H9 (cell line): Measurements from ENCODE around the gene SAA4. TPM values are rescaled to one million over a fixed set of nuclear protein-coding genes. Genes with fewer than 3 reads are reported as not detected.

Experiments used
- DNase-seq: peaks from one replicate; pipeline ENCODE4 v3.0.0-alpha.2; 2017
- H2AFZ ChIP-seq: one replicate; pipeline ENCODE4 v1.6.1; 2013; ENCODE audit warnings: mild to moderate bottlenecking, low read length, control low read depth, moderate library complexity
- H2AK5ac ChIP-seq: 2 replicates; pipeline ENCODE4 v1.6.1; 2013; ENCODE audit warnings: low read length, control low read depth, mixed read lengths; ENCODE audit not compliant: insufficient read length
- H2BK120ac ChIP-seq: one replicate; pipeline ENCODE4 v1.6.1; 2013; ENCODE audit warnings: low read depth, mild to moderate bottlenecking, low read length, control low read depth, inconsistent platforms; ENCODE audit not compliant: poor library complexity, severe bottlenecking
- H2BK12ac ChIP-seq: 2 replicates; pipeline ENCODE4 v1.6.1; 2013; ENCODE audit warnings: low read length, control low read depth, mixed read lengths, low read depth; ENCODE audit not compliant: insufficient read length
- H2BK15ac ChIP-seq: 2 replicates; pipeline ENCODE4 v1.6.1; 2013; ENCODE audit warnings: low read depth, low read length, control low read depth
- H2BK20ac ChIP-seq: one replicate; pipeline ENCODE4 v1.6.1; 2013; ENCODE audit warnings: low read depth, mild to moderate bottlenecking, low read length, control low read depth, inconsistent platforms; ENCODE audit not compliant: poor library complexity, severe bottlenecking
- H2BK5ac ChIP-seq: 2 replicates; pipeline ENCODE4 v1.6.1; 2013; ENCODE audit warnings: low read length, control low read depth, mixed read lengths; ENCODE audit not compliant: insufficient read length
- H3K14ac ChIP-seq: 2 replicates; pipeline ENCODE4 v1.6.1; 2013; ENCODE audit warnings: low read length, control low read depth; ENCODE audit not compliant: insufficient read depth
- H3K18ac ChIP-seq: 2 replicates; pipeline ENCODE4 v1.6.1; 2013; ENCODE audit warnings: low read depth, mild to moderate bottlenecking, mixed read lengths, low read length, control low read depth; ENCODE audit not compliant: insufficient read length
- H3K23ac ChIP-seq: 2 replicates; pipeline ENCODE4 v1.6.1; 2013; ENCODE audit warnings: low read length, control low read depth, mixed read lengths, low read depth; ENCODE audit not compliant: insufficient read length
- H3K23me2 ChIP-seq: 2 replicates; pipeline ENCODE4 v1.6.1; 2013; ENCODE audit warnings: low read depth, mild to moderate bottlenecking, mixed read lengths, low read length, control low read depth; ENCODE audit not compliant: insufficient read length, poor library complexity, severe bottlenecking
- H3K27ac ChIP-seq: 2 replicates; pipeline ENCODE4 v1.5.1; 2013; ENCODE audit warnings: low read length, control low read depth, mixed read lengths, low read depth; ENCODE audit not compliant: insufficient read length
- H3K27me3 ChIP-seq: 2 replicates; pipeline ENCODE4 v1.6.1; 2013; ENCODE audit warnings: low read length, control low read depth, inconsistent platforms; ENCODE audit not compliant: insufficient read depth
- H3K4ac ChIP-seq: 2 replicates; pipeline ENCODE4 v1.6.1; 2013; ENCODE audit warnings: low read depth, mild to moderate bottlenecking, control low read depth, inconsistent platforms, low read length, moderate library complexity
- H3K4me1 ChIP-seq: 2 replicates; pipeline ENCODE4 v1.6.1; 2013; ENCODE audit warnings: low read length, control low read depth, inconsistent platforms; ENCODE audit not compliant: insufficient read depth
- H3K4me2 ChIP-seq: 2 replicates; pipeline ENCODE4 v1.6.1; 2013; ENCODE audit warnings: low read length, control low read depth, mixed read lengths; ENCODE audit not compliant: insufficient read length, insufficient read depth
- H3K56ac ChIP-seq: 2 replicates; pipeline ENCODE4 v1.6.1; 2013; ENCODE audit warnings: low read depth, mild to moderate bottlenecking, mixed read lengths, low read length, control low read depth; ENCODE audit not compliant: insufficient read length
- H3K79me1 ChIP-seq: 2 replicates; pipeline ENCODE4 v1.6.1; 2013; ENCODE audit warnings: low read depth, mild to moderate bottlenecking, moderate library complexity, low read length, control low read depth, inconsistent platforms; ENCODE audit not compliant: insufficient read depth, poor library complexity, severe bottlenecking
- H3K79me2 ChIP-seq: 2 replicates; pipeline ENCODE4 v1.6.1; 2013; ENCODE audit warnings: low read length, control low read depth, inconsistent platforms; ENCODE audit not compliant: insufficient read depth
- H3K9ac ChIP-seq: 2 replicates; pipeline ENCODE4 v1.6.1; 2013; ENCODE audit warnings: low read length, control low read depth, mixed read lengths; ENCODE audit not compliant: insufficient read length; ENCODE audit errors: extremely low read depth
- H3K9me3 ChIP-seq: one replicate; pipeline ENCODE4 v1.6.1; 2013; ENCODE audit warnings: low read depth, low read length, inconsistent platforms; ENCODE audit not compliant: control insufficient read depth
- H3T11ph ChIP-seq: one replicate; pipeline ENCODE4 v1.6.1; 2013; ENCODE audit warnings: mild to moderate bottlenecking, low read length, control low read depth, inconsistent platforms
- H4K20me1 ChIP-seq: one replicate; pipeline ENCODE4 v1.6.1; 2013; ENCODE audit not compliant: control insufficient read depth, insufficient read length, insufficient read depth
- H4K5ac ChIP-seq: 2 replicates; pipeline ENCODE4 v1.6.1; 2013; ENCODE audit warnings: low read depth, mild to moderate bottlenecking, mixed read lengths, low read length, control low read depth; ENCODE audit not compliant: insufficient read length
- H4K8ac ChIP-seq: replicated peaks from 2 replicates; pipeline ENCODE4 v1.6.1; 2013; ENCODE audit warnings: low read length, control low read depth, mixed read lengths, low read depth; ENCODE audit not compliant: insufficient read length
- H4K91ac ChIP-seq: 2 replicates; pipeline ENCODE4 v1.6.1; 2013; ENCODE audit warnings: low read depth, mild to moderate bottlenecking, moderate library complexity, mixed read lengths, low read length, control low read depth; ENCODE audit not compliant: insufficient read length
- H3K27ac Mint-ChIP-seq, 3 experiments: 2 replicates in 2 of 3; 3 replicates in 1 of 3; pipeline ENCODE4 v1.8.0; 2020 to 2021; ENCODE audit warnings: mixed read lengths in 3 of 3, mild to moderate bottlenecking in 1 of 3, moderate library complexity in 1 of 3
- H3K27me3 Mint-ChIP-seq: 2 replicates; pipeline ENCODE4 v1.8.0; 2021; ENCODE audit warnings: low read depth, mild to moderate bottlenecking, moderate library complexity, mixed read lengths
- H3K36me3 Mint-ChIP-seq, 3 experiments: 2 replicates in 2 of 3; 3 replicates in 1 of 3; pipeline ENCODE4 v1.8.0; 2020 to 2021; ENCODE audit warnings: low read depth in 3 of 3, mixed read lengths in 3 of 3; ENCODE audit not compliant: insufficient read depth in 1 of 3
- H3K4me1 Mint-ChIP-seq, 2 experiments: 2 replicates each; pipeline ENCODE4 v1.8.0; 2020; ENCODE audit warnings: mixed read lengths in 2 of 2
- H3K4me3 Mint-ChIP-seq, 2 experiments: 2 replicates in 1 of 2; 3 replicates in 1 of 2; pipeline ENCODE4 v1.8.0; 2020 to 2021; ENCODE audit warnings: mild to moderate bottlenecking in 2 of 2, mixed read lengths in 2 of 2, moderate library complexity in 1 of 2
- H3K9me3 Mint-ChIP-seq, 2 experiments: 2 replicates in 1 of 2; 3 replicates in 1 of 2; pipeline ENCODE4 v1.8.0; 2020; ENCODE audit warnings: mild to moderate bottlenecking in 2 of 2, mixed read lengths in 2 of 2, moderate library complexity in 1 of 2
- CTCF ChIP-seq: fragments of 200-600 bp; sonication (generic); conservative IDR thresholded peaks from 3 replicates; pipeline ENCODE4 v1.8.0; 2021; ENCODE audit warnings: antibody characterized with exemption, mild to moderate bottlenecking
- WGBS: extraction: QIAGEN DNeasy Blood & Tissue Kit; methylation state at CpG from one replicate; pipeline ENCODE4 v1.1.7; 2013; ENCODE audit warnings: missing lambda C conversion rate, low lambda C conversion rate, mixed read lengths; ENCODE audit not compliant: insufficient read length; ENCODE audit errors: extremely low coverage; 5-methylcytosine and 5-hydroxymethylcytosine counted together
- total RNA-seq: library from RNA; stranded (reverse); gene quantifications from 2 replicates; pipeline ENCODE4 v1.2.1, GENCODE V29; 2021

SAA4 gene
- total RNA-seq, 1 experiment from 2014 or later = not detected

- no peak overlapping the region for H3T11ph ChIP-seq
- no peak overlapping the region for H2BK120ac ChIP-seq
- no peak overlapping the region for H3K9ac ChIP-seq
- no peaks in the 10 kb centered on the region for H3K79me1 ChIP-seq
- no peak overlapping the region for H3K23ac ChIP-seq
- Mint-ChIP-seq H3K27me3 (no peaks in the 10 kb centered on the region), H3K4me3 (no peak overlapping the region), H3K36me3 (peaks cover 33 to 64% (median 64%) of the 10 kb centered on the region in 3 experiments; a peak in 6 of 7 replicates), H3K9me3 (no peaks in the 10 kb centered on the region), H3K27ac (no peak overlapping the region), H3K4me1 (no peaks in the 10 kb centered on the region)
- H3K27me3 ChIP-seq = no peaks in the 10 kb centered on the region
- H3K23me2 ChIP-seq = no peaks in the 10 kb centered on the region
- no peak overlapping the region for H4K5ac ChIP-seq
- no peaks in the 10 kb centered on the region for H4K20me1 ChIP-seq
- DNase-seq = no peak
- no peak overlapping the region for H3K4ac ChIP-seq
- H3K9me3 ChIP-seq = no peaks in the 10 kb centered on the region
- no peak overlapping the region for H4K8ac ChIP-seq
- H2BK15ac ChIP-seq = no peak overlapping the region
- no peak overlapping the region for H2AFZ ChIP-seq
- H3K56ac ChIP-seq = no peak overlapping the region
- no peak overlapping the region for H2BK5ac ChIP-seq
- H2AK5ac ChIP-seq = no peak overlapping the region
- H3K4me1 ChIP-seq = no peaks in the 10 kb centered on the region
- H3K14ac ChIP-seq = no peak overlapping the region
- no peak overlapping the region for H2BK12ac ChIP-seq
- no peak overlapping the region for H4K91ac ChIP-seq
- no peak overlapping the region for H3K4me2 ChIP-seq
- H3K79me2 ChIP-seq = no peaks in the 10 kb centered on the region
- H3K18ac ChIP-seq = no peak overlapping the region
- H3K27ac ChIP-seq = no peak overlapping the region
- WGBS = no CpG with 5 or more reads among the region's 2 CpGs
- no peak overlapping the region for H2BK20ac ChIP-seq
- TF ChIP-seq CTCF = no peak
Observed at GRCh38 chr11:18282626-18283025, 46.0 kb upstream of the SAA4 start.
